GM19438 (cell line): Measurements from ENCODE around the gene SLC35F1.
"Not testable (repeated sequence)": the region's sequence is repeated elsewhere in the genome, so short reads cannot be mapped to it uniquely, and the experiment has no call there.

Experiments used
- ATAC-seq: cut with Tn5 transposase; IDR thresholded peaks from one replicate; pipeline ENCODE4 v1.9.1; 2021; ENCODE audit warnings: low read depth; ENCODE audit not compliant: unreplicated experiment

SLC35F1 gene

GRCh38 chr6:117986396-117986795, 79.3 kb downstream of the SLC35F1 start:
- ATAC-seq = no peak

GRCh38 chr6:117989086-117989485, 82.0 kb downstream of the SLC35F1 start:
- no peak for ATAC-seq

GRCh38 chr6:117990151-117990550, 83.1 kb downstream of the SLC35F1 start:
- ATAC-seq = no peak

- no peak for ATAC-seq
These were observed 85.8 kb downstream of the SLC35F1 start for GRCh38 chr6:117992856-117993255.

GRCh38 chr6:118012944-118013343, 105.9 kb downstream of the SLC35F1 start:
- ATAC-seq = no peak

GRCh38 chr6:118016532-118016931, 109.5 kb downstream of the SLC35F1 start:
- no peak for ATAC-seq

- ATAC-seq = no peak
These were observed 110.3 kb downstream of the SLC35F1 start for GRCh38 chr6:118017301-118017848.

GRCh38 chr6:118023771-118024170, 116.7 kb downstream of the SLC35F1 start:
- no peak for ATAC-seq

- ATAC-seq = no peak
These were observed 122.9 kb downstream of the SLC35F1 start for GRCh38 chr6:118029967-118030366.

- not testable (repeated sequence) for ATAC-seq
These were observed 130.4 kb downstream of the SLC35F1 start for GRCh38 chr6:118037479-118037878.

- ATAC-seq = no peak
These were observed 135.8 kb downstream of the SLC35F1 start for GRCh38 chr6:118042855-118043254.

- ATAC-seq = no peak
These were observed 137.2 kb downstream of the SLC35F1 start for GRCh38 chr6:118044275-118044674.

- ATAC-seq = no peak
These were observed 147.0 kb downstream of the SLC35F1 start for GRCh38 chr6:118054082-118054481.

- no peak for ATAC-seq
These were observed 154.6 kb downstream of the SLC35F1 start for GRCh38 chr6:118061666-118062065.

GRCh38 chr6:118080547-118080946, 173.5 kb downstream of the SLC35F1 start:
- ATAC-seq = no peak

GRCh38 chr6:118083711-118084110, 176.6 kb downstream of the SLC35F1 start:
- ATAC-seq = no peak

- ATAC-seq = no peak
These were observed 178.6 kb downstream of the SLC35F1 start for GRCh38 chr6:118085665-118086064.

- ATAC-seq = no peak
These were observed 179.1 kb downstream of the SLC35F1 start for GRCh38 chr6:118086159-118086558.

GRCh38 chr6:118092086-118092485, 185.0 kb downstream of the SLC35F1 start:
- no peak for ATAC-seq

GRCh38 chr6:118097576-118097975, 190.5 kb downstream of the SLC35F1 start:
- ATAC-seq = no peak

- ATAC-seq = no peak
These were observed 193.7 kb downstream of the SLC35F1 start for GRCh38 chr6:118100717-118101116.

GRCh38 chr6:118101220-118101619, 194.2 kb downstream of the SLC35F1 start:
- ATAC-seq = no peak

- no peak for ATAC-seq
These were observed 194.8 kb downstream of the SLC35F1 start for GRCh38 chr6:118101831-118102345.
